Activated T-helper 1 cell treated with anti-CD3 and anti-CD28 coated beads, Interleukin-2, amount 50 U/mL, for 16 hours (primary cell): ENCODE results near the gene GHR.
"Not testable (repeated sequence)": the region's sequence is repeated elsewhere in the genome, so short reads cannot be mapped to it uniquely, and the experiment has no call there.

Experiments
- DNase-seq, 2 donors: peaks; one replicate each; pipeline ENCODE4 v3.0.0-alpha.2; 2020; ENCODE audit warnings: low read depth in 1 of 2, low spot score in 1 of 2

Gene GHR

DNA sequence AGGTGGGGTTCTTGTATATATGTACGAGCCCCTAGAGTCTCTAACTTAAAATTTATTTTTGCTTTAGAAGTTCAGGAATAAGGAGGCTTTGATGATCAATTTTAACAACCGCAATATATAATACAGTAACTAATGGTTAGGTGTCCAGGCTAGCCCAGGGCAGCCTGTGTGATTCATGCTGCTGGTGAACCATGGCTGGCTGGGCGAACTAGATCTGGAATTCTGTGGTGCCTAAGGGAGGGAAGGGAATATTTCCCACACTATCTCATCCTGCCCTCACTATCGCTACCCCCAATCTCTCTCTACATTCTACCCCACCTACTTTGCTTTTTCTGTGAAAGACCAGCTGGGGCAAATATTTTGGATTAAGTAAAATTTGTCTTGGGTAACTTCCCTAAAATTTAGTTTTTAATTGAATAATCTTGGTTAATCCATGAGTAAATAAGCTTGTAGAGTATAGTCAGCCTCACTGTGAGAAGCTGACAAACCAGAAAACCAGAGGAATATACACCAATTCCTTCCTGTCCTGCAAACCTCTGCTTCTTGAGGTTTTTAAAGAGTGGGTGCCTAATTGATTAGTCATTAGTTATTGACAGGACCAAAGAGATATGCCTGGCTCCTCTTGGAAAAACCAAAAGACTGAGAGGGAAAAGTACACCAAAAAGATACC is 218.2 kb downstream of the GHR start:
- DNase-seq: no peak

- no peak for DNase-seq
Observed at GRCh38 chr5:42642006-42642405, 218.8 kb downstream of the GHR start.

- no peak for DNase-seq
Observed at GRCh38 chr5:42643360-42643759, 220.1 kb downstream of the GHR start.

- no peak for DNase-seq
Observed at GRCh38 chr5:42645138-42645537, 221.9 kb downstream of the GHR start.

DNA sequence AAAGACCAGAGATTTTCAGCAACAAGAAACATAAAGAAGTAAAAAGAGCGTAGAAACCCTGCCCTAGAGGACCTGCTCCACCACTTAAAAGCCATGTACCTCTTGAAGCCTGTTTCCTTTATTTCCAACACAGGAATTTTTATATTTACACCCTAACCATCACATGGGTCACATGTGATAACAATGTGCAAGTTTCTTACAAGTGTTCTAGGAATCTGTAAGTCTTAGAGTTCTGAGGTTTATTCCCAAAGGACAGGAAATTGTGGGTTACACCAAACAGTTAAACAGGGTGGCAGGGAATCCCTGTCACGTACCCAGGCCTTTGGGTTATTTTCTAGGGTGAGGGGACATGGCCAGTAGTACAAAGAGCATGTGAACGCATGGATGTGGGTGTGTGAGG is 224.8 kb downstream of the GHR start:
- no peak for DNase-seq

- no peak for DNase-seq
Observed at GRCh38 chr5:42648915-42649314, 225.7 kb downstream of the GHR start.

- DNase-seq: no peak
Observed at GRCh38 chr5:42650084-42650483, 226.8 kb downstream of the GHR start.

- no peak for DNase-seq
Observed at GRCh38 chr5:42653705-42654104, 230.5 kb downstream of the GHR start.

- no peak for DNase-seq
Observed at GRCh38 chr5:42654645-42655044, 231.4 kb downstream of the GHR start.

GRCh38 chr5:42655982-42656650 is 232.9 kb downstream of the GHR start:
- DNase-seq: no peak

DNA sequence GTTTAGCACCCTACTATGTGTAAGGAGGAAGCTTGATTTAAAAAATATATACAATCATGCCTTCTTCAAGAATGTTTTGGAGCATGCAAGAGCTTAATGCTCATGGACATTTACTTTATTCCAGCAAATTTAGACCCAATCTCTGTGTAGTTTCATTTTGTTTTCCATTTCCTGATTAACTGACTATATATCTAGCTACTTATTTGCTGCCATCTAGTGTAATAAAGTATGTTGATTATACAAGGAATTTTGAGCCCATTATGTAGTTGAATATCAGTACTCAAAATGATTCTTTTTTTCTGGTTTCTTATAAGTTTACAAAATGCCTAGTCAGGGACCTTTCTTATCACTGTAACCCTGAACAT is 233.4 kb downstream of the GHR start:
- DNase-seq: no peak

DNA sequence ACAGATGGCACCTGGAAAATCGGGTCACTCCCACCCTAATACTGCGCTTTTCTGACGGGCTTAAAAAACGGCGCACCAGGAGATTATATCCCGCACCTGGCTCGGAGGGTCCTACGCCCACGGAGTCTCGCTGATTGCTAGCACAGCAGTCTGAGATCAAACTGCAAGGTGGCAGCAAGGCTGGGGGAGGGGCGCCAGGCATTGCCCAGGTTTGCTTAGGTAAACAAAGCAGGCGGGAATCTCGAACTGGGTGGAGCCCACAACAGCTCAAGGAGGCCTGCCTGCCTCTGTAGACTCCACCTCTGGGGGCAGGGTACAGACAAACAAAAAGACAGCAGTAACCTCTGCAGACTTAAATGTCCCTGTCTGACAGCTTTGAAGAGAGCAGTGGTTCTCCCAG is 236.6 kb downstream of the GHR start:
- not testable (repeated sequence) for DNase-seq

DNA sequence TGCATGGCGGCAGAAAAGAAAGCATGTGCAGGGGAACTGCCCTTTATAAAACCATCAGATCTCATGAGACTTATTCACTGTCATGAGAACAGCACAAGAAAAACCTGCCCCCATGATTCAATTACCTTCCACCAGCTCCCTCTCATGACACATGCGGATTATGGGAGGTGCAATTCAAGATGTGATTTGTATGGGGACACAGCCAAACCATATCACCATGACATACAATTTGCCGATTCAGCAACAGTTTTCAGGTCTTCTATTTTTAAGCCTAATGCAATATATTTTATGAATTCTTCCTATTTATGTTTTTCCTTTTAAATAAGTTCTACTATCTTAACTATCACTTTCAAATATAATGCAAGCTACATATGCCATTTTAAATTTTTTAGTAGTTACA is 242.6 kb downstream of the GHR start:
- DNase-seq: no peak

DNA sequence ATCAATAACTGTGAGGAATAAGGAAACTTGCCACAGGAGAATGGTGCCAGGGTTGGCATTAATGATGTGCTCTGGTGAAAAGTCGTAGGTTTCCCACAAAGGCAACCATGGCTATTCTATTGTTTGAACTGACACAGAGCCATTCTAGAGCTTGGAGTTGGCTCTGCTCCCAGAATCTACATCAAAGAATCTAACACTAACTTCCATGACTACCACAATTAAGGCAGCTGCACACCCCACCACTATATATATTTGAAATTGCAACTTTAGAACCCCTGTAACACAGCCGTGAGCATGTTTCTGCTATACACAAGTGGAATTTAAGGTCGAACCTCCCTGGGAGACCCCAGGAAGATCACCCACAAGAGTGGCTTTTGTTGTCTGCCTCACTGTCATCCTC is 243.6 kb downstream of the GHR start:
- DNase-seq: no peak

- no peak for DNase-seq
Observed at GRCh38 chr5:42668254-42668653, 245.0 kb downstream of the GHR start.

GRCh38 chr5:42672925-42673324 is 249.7 kb downstream of the GHR start:
- DNase-seq: no peak

GRCh38 chr5:42675602-42676001 is 252.4 kb downstream of the GHR start:
- DNase-seq: no peak

DNA sequence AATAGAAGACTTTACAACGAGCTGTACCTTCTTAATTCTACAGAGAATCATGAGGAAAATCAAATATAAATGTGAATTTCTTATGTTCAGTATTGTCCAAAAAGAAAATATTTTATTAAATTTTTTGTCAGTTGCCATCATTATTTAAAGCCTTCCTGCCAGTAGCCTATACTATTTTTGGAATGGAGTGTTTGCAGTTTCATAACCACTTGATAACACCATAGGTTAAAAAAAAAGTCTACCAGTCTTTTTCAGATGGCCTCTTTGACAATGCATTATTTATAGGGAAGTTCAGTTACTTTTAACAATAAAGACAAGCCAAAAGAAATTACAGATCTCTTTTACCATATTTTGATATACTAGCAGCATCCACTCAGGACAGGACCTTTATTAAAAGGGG is 253.1 kb downstream of the GHR start:
- DNase-seq: no peak

DNA sequence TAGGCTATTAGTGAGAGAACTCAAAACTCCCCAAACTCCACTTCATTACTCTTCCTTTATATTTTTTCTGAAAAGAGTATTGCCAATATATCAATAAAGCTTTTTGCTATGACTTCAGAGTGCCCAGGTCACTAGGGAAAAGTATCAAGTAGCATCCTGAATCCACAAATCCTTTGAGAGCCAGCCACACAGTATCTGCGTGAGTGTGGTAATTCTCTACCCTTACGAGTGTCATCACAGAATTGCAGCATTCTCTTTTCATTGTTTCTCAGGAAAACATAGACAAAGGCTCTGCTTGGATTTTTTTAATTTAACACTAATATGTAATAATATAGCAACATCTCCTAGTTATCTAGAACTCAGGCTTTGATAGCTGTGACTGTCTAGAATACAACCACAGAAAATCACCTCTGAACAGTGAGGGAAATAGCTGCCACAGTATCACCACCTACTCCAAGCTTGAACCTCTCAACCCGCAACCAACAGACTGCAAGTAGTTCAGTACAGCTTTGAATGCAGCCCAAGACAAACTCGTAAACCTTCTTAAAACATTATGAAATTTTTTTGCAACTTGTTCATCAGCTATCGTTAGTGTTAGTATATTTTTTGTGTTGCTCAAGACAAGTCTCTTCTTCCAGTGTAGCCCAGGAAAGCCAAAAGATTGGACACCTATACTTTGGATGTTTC is 254.1 kb downstream of the GHR start:
- DNase-seq: no peak

- DNase-seq: no peak
Observed at GRCh38 chr5:42680046-42680445, 256.8 kb downstream of the GHR start.

DNA sequence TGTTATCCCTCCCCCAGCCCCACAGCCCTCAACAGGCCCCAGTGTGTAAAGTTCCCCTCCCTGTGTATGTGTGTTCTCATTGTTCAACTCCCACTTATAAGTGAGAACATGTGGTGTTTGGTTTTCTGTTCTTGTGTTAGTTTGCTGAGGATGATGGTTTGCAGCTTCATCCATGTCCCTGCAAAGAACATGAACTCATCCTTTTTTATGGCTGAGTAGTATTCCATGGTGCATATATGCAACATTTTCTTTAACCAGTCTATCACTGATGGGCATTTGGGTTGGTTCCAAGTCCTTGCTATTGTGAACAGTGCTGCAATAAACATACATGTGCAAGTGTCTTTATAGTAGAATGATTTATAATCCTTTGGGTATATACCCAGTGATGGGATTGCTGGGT is 261.8 kb downstream of the GHR start:
- not testable (repeated sequence) for DNase-seq

GRCh38 chr5:42689391-42689790 is 266.2 kb downstream of the GHR start:
- no peak for DNase-seq
